NCI-H446 treated with DMSO at 0.1 percent for 48 hours (cell line): ENCODE results near the gene DHX32.

Source experiments
- DNase-seq: peaks from one replicate; lab custom pipeline; 2025; lab: John Stamatoyannopoulos, UW

Gene DHX32

DNA sequence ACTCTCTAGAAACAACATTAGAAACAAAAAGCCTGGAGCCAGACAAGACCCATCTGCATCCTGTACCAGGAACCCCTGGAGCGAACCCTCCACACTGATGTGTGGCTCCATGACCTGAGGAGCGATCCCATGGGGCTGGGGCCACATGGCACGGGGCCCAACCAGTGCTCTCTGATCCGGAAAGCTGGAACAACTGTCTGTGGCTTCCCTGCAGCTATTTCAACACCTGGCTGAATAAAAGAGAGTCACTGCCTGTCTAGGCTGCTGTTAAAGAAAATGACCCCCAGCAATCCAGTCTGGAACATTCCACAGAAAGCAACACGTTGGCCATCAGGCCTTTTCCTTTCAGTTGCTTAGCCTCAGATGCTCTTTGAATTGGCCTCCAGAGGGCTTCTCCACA lies 79.0 kb downstream of the DHX32 start:
- DNase-seq: no peak

DNA sequence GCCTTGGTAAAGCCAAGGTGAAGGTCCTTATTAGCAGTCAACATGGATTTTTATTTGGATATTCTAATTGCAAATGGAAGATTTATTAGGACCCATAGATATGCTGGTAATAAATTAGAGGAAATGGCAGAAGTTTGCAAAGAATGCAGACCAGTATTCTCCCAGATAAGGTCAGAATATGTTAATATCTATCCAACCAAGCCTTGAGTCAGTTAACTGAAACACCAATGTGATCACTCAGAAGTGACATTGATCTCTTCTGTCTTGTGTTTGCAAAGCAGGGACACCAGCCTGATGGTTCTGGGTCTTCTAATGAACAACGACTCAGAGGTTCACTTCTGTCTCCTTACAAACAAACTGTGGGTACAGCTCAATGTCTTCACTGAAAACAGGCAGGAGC lies 79.5 kb downstream of the DHX32 start:
- DNase-seq: no peak

DNA sequence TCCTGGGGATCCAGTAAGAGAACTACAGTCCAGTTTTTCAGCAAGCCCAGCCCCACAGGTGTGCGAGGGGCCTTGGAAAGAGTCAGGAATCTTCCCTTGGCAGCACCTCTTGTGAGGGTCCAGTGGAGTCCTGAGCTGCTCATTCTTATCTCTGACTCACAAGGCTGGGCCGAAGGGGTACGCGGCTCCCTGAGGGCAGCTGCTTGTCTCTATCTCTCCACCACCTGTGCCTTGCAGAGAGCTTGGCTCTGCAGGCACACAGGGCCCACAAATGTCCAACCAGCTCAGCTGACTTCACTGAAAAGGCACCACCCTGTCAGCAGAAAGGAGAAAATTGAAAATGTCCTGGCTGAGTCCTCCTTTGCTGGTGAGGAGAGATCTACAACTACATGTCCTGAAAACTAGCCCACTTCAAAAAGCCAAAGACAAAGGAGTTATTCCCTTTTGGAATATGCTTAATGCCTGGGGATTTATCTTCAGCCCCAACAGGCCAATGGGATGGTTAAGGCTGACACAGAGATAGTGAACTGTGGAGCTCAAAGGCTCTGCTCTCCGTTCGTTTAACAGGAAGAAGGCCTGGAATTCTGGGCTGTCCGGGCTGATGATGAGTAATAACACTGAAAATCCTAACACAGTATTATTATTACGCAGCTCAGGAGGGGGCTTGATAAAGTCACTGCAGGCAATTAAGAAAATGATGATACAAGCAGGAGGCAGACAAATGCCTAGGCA lies 81.5 kb downstream of the DHX32 start:
- DNase-seq: no peak

- no peak for DNase-seq
Measured at GRCh38 chr10:125797994-125798662, 83.0 kb downstream of the DHX32 start.

DNA sequence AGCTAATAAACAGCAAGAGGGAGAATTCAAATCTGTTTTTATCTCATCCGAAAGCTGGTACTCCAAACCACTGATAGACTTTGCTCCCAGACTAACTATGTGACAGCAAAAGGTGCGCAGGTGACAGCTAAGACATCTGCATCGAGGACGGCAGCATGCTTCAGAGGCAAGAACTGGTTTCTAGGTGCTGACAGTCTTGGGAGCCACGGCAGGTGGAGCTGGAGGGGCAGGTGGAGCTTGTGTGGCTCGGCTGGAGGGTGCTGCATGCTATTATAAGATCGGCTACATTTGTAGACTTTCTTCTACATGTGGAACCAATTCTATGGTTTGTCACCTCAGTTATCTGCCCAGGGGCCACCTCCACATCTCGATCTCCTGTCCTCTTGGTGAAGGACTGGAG lies 83.7 kb downstream of the DHX32 start:
- DNase-seq: no peak

- no peak for DNase-seq
Measured at GRCh38 chr10:125795637-125796190, 85.4 kb downstream of the DHX32 start.

GRCh38 chr10:125795128-125795527 lies 86.0 kb downstream of the DHX32 start:
- DNase-seq: no peak

DNA sequence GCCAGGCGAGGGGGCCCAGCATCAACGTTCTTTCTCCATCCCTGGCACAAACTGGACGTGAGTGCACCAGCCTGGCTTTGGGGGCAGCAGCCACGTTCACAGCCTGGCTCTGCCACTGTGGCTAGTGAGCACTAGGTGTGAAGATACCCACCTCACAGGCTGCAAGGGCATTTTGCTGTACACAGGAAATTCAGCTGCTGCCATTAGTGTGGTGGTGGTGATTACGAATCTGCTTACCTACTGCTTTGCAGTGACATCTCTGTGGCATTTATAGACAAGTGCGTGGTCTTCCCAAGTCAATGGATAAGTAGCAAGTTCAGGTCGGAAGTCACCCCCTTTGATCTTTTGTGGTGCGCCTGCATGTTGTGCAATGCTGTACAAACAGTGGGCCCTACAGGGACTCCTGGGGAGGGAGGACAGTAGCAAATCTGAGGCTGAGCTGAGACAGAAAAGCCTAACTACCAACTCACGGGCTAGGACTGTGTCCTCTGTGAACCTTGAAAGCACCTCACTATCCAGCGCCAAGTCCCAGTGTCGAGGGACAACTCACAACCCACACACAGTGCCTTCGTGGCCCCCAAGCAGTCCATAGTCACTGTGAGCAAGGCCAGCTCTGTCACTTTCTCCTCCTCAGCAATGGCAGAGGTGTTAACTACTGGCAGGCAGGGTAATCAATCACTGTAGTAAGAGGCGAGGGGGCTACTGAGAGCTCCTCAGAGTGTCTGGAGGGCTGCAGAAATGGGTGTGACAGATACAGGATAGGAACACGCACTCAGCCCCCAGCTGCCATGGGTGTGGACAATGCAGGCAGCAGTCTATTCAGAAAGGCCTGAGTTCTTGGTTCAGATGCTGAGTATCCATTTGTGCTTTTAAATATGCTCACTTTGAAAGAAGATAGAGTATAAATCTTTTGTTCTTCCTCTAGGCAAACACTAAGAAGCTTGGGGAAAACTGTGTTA lies 88.5 kb downstream of the DHX32 start:
- no peak for DNase-seq

- no peak for DNase-seq
Measured at GRCh38 chr10:125788156-125789034, 92.7 kb downstream of the DHX32 start.
